ENCODE measurements around the gene SH3RF2.

- TF ChIP-seq CTCF (IDR thresholded peaks at IDR 0.05; ENCODE audit: low read length), result no peak
- TF ChIP-seq EZH2 (optimal IDR thresholded peaks at IDR 0.05; ENCODE audit: low read depth, low read length), result no peak
Observed at GRCh38 chr5:146025114-146025680, 88.8 kb downstream of the SH3RF2 start.
